HG02798 (cell line): ENCODE measurements around the gene PMFBP1.

Experiments used
- ATAC-seq: cut with Tn5 transposase; IDR thresholded peaks from one replicate; pipeline ENCODE4 v1.9.1; 2021; ENCODE audit warnings: mild to moderate bottlenecking; ENCODE audit not compliant: unreplicated experiment, poor library complexity

The PMFBP1 gene

DNA sequence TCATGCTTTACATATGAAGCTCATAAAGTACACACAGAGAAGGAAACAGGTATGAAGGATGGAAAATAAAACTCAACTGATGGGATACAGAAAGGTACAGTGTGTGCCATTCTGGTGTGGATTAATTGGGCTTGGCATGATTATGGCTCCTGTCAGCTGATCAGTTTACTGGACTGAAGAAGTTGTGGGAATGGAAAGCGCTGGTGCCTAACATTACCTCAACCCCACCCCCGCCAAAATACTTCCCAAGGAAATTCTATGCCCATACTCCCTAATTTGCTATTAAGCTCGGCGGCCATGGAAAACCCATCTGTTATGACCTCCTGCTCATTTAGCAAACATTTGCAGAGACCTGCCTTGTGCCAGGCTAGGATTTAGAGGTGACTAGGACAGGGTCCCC lies 16.6 kb upstream of the PMFBP1 start:
- ATAC-seq: no peak

DNA sequence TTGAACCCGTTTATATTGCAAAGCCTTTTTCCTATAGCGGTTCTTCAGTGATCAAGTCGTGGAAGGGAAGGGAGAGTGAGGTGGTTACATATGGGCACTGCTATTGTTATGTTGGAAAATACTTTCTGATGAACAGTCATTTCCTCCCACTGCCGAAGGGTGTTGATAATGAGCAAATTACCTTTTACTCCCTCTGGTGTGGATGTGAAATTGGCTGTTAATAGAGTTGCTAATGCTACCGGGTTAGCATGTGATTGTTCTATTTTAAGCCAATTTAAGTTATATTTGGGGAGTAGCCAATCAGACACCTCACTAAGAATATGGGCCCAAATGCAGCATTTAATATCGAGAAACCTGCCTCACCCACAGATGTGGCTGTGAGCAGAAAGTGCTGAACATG lies 15.6 kb upstream of the PMFBP1 start:
- no peak for ATAC-seq

DNA sequence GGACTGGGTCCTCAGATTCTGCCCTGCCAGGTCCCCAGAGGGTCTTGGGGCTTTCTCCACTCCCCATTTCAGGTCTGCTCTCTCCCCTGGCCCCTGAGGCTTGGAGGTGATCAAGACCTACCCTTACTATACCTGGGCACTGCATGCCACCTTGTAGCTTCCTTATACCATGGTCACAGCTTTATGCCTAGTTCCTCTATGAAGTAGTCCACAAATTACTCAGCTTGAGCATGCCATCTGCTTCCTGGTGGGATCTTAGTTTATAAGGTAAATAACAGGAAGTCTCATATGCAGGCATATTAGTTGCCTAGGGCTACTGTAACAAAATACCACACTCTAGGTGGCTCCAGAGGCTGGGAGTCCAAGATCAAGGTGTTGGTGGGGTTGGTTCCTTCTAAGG lies 11.0 kb upstream of the PMFBP1 start:
- ATAC-seq: no peak

DNA sequence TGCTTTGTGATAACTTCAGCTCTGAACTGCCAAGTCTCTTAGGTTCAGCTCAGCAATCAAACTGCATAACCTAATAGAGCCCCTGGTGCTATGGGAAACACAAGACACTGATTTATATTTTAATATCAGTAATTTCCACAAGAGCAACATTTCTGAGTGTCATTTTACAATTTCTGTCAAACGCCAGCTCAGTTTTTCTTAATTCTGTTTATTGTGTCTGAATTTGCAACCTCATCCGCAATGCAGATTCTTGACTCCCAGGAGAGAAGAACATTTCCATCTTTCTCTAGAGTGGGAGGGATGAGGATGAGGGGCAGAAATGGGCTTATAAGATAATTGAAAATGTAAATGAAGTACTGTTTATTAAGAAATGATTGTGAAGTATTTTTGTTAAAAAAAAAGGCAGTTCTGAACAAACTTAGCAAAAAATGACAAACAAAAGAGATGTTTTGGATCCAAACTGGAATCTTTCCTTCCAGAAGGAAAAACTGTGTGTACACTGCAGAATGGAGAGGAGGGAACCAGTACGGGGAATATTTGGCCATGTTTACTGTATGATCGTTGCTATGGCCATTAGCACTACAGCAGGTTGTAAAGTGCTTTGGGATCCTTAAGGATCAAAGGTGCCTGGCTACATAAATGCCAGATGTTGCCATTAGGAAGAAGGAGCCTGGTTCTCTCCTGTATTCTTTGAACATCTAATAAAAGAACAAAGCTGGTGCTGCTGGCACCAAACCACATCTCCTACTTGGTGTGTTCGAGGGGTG lies 7.4 kb upstream of the PMFBP1 start:
- ATAC-seq: no peak

DNA sequence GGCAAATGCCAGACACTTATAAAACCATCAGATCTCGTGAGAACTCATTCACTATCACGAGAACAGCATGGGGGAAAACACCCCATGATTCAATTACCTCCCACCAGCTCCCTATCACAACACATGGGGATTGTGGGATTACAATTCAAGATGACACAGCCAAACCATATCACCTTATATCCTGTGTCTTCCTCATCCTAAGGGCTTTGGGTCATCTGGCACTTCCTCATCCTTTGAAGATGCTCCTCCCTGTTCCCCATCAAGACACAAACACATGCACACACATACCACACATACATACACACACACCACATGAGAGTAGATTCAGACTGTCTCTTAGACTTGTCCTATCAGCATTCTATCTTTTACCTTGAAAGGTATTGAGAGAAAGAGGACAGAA lies 2.8 kb upstream of the PMFBP1 start:
- no peak for ATAC-seq

GRCh38 chr16:72173997-72174396 lies 2.0 kb upstream of the PMFBP1 start:
- no peak for ATAC-seq

- ATAC-seq: no peak
Measured at GRCh38 chr16:72171236-72171635, 719 bp downstream of the PMFBP1 start.

DNA sequence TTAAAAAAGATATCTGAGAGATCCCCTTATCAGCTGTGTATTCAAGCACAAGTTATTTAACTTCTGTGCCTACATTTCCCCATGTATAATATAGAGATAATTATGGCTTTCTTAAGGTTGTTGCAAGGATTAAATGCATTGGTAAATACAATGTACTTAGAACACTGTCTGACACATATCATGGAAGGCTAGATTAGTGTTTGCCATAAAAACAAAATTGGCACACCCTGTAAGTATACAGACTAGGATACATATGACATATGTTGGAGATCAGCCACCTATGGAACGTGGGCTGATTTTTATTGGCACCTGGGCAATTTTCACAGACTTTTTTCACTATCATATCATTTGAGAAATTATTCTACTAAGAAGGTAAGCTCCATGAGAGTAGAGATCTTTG lies 2.2 kb downstream of the PMFBP1 start:
- no peak for ATAC-seq

DNA sequence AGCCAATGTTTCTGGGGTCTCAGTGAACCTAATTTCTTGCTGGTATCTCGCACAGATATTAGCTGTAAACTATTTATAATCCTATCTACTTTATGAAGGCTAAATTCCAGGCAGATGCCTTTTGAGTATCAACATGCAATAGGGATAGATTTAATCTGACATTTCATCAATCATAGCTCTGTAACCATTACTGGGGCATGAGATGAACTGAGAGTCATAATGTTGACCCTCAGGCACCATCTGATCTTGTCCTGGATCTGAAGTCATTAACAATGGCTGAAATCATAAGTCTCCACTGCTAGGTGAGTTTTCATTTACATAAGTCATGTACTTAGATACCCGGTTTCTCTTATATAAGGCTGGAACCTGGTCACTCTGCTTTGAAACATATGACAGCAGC lies 3.6 kb downstream of the PMFBP1 start:
- no peak for ATAC-seq

GRCh38 chr16:72166954-72167561 lies 4.9 kb downstream of the PMFBP1 start:
- ATAC-seq: no peak

GRCh38 chr16:72166151-72166550 lies 5.8 kb downstream of the PMFBP1 start:
- no peak for ATAC-seq

GRCh38 chr16:72164691-72165090 lies 7.3 kb downstream of the PMFBP1 start:
- no peak for ATAC-seq

DNA sequence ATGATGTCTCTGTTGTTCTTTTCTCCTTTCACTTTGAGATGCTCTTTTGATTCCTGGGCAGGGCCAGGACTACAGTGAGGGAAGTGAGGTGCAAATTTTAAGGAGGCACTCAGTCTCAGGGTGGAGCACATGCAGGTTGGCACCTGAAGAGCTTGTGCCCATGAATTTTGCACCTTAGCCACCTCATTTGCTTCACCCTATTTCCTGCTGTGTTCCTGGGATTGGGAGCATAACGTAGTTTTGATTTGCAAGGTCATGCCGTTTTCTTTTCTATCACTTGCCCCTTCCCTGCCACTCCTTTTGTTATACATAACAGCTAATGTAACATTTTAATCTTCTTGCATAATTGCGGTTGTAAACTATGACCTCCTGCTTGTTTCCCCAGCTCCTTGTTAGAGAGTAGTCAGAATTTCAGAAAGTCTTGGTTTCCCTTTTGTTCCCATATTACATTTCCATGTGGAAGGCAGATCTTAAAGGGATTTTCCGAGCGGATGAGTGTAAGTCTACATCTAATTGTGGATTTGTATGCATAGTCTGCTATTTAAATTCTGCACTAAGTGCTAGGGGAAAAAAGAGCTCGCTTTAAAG lies 9.8 kb downstream of the PMFBP1 start:
- ATAC-seq: no peak

DNA sequence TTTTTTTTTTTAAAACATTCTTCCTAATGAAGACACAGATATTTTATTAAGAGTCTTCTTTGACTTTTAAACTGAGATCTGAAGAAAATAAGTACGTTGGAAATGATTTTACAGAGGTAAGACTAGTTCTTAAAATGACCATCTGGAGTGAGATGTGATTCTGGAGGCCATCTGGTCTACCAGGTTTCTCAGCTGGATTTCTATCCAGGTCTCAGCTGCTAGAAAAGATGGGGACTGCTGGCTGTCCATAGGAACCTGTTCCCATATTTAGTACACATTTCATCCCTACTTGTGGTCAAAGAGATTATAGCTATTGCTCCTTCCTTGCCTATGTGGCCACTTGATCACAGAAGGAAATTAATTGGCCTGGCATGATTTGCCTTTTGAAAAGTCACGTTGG lies 12.2 kb downstream of the PMFBP1 start:
- ATAC-seq: no peak

DNA sequence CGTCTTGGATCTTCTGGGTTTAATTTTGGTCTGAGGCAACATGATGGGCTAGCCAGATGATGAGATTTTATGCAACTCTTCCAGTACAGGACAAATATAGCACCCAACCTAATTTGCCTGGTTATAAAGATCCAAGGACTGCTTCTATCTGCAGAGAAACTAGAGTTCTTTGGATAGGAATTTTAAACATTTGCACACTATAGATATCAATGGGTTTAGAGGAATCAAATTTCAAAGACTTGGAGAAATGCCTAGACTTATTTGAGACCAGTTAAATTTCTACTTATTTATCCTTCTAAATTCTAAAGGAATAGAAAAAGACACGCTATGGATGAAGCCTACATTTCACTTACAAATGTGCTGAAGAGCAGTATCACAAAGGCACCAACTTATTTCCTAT lies 12.6 kb downstream of the PMFBP1 start:
- ATAC-seq: no peak

GRCh38 chr16:72149676-72150464 lies 22.1 kb downstream of the PMFBP1 start:
- ATAC-seq: no peak

DNA sequence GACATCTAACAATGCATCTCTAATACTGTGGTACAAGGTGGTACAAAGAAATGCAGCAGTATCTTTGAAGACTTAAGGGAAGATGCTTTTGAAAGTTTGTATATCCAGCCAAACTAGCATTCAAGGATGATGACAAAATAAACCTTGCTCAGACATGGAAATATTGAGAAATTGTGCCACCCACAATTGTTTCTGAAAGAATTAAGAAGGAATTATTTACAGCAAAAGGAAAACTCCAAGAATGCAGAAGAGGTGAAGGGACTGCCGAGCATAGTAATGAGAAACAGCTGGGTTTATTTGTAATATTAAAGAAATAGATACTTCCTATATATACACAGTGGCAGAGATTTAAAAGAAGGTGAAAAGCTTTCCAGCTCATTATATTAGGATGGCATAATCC lies 29.5 kb downstream of the PMFBP1 start:
- no peak for ATAC-seq

DNA sequence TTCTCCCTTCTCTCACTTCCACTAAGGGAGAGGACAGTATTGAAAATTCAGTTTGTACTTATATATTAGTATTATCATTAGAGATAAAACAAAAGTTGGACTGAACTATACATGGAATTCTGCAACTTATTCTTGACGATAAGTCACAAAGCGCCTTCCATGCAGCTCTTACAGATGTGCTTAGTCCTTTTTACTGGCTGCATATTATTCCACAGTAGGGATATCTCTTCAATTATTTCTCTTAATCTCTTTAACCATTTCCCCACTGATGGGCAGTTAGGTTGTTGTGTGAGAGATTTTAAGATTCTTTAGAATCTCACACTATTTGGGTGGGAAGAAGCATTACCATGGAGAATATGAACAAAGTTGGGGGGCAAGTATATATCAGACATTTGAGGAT lies 32.0 kb downstream of the PMFBP1 start:
- no peak for ATAC-seq

DNA sequence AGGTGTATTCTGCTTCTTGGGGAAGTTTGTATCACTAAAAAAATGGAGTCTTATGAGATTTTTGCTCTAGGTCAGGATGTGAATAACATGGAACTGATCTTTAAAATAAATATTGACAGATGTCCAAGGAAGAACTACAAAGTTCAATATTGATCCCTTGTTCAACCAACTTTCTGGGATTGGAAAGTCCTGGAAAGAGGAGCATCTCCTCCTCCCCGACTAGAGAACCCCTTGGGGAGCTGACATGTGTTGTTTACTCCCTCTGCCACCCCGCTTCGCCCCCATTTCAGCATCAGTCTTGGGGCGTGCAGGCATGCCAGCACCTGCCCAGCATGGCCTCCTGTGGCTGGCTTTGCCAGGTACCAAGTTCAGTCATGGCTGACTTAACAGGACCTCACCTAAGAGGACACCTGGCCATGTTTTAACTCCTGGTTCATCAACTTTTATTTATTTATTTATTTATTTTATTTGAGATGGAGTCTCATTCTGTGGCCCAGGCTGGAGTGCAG lies 33.8 kb downstream of the PMFBP1 start:
- ATAC-seq: no peak

- no peak for ATAC-seq
Measured at GRCh38 chr16:72137380-72138063, 34.4 kb downstream of the PMFBP1 start.
